Lower lobe of right lung (tissue), 2 donors: ENCODE results near the gene POPDC2. TPM values are rescaled to one million over a fixed set of nuclear protein-coding genes. Genes with fewer than 3 reads are reported as not detected.

Source experiments
- ATAC-seq, 2 donors: fragments of 200-7000 bp; cut with Tn5 transposase; one replicate each; pipeline ENCODE4 v1.9.1; 2020 to 2022; ENCODE audit warnings: mild to moderate bottlenecking in 2 of 2, moderate library complexity in 2 of 2
- DNase-seq: peaks from one replicate; pipeline ENCODE4 v3.0.0-alpha.2; 2020
- H3K27ac ChIP-seq: fragments of 200-600 bp; one replicate; pipeline ENCODE4 v1.8.0; 2022
- H3K27me3 ChIP-seq: fragments of 200-600 bp; one replicate; pipeline ENCODE4 v1.8.0; 2022; ENCODE audit warnings: low read depth
- H3K36me3 ChIP-seq: fragments of 200-600 bp; one replicate; pipeline ENCODE4 v1.8.0; 2022; ENCODE audit warnings: mild to moderate bottlenecking
- H3K4me1 ChIP-seq: fragments of 200-600 bp; one replicate; pipeline ENCODE4 v1.8.0; 2022
- H3K4me3 ChIP-seq: fragments of 200-600 bp; one replicate; pipeline ENCODE4 v1.8.0; 2022; ENCODE audit warnings: mild to moderate bottlenecking
- H3K9me3 ChIP-seq: fragments of 200-600 bp; one replicate; pipeline ENCODE4 v1.8.0; 2022
- CTCF ChIP-seq: fragments of 200-600 bp; IDR thresholded peaks from one replicate; pipeline ENCODE4 v1.8.0; 2022; ENCODE audit warnings: antibody characterized with exemption, mild to moderate bottlenecking
- intact Hi-C: fragments of 100-400 bp; cut with DNase I; formaldehyde crosslinking; loops from one replicate; pipeline ENCODE4 v1.11.0; 2022
- long read RNA-seq: library from polyadenylated mRNA; unstranded; transcript quantifications from one replicate; pipeline ENCODE4 v2.0.0, GENCODE V29; 2021
- total RNA-seq: library from RNA; stranded (reverse); fragmentation: NEBNext Ultra II Directional; extraction: Animal tissue kit (Norgen Biotek cat#: 25700); gene quantifications from one replicate; pipeline ENCODE4 v1.2.1, GENCODE V29; 2021
- donor health status: DM: no; HTN: yes; CAD: no; lungs with severe emphysema.

POPDC2 gene
- total RNA-seq, result 1.5 TPM
- long read RNA-seq, partial matches to known transcripts, result 0 of 1 reads
- long read RNA-seq, other reads (novel, unspliced or antisense), result 1 of 1 reads

- no peak within 1 kb of the TSS for H3K4me3 ChIP-seq
- no peak within 1 kb of the TSS for H3K27ac ChIP-seq
- no peaks in the 10 kb centered on the region for H3K36me3 ChIP-seq
- no peak for TF ChIP-seq CTCF
- H3K27me3 ChIP-seq, result no peaks in the 10 kb centered on the region
- no peak for ATAC-seq
- H3K9me3 ChIP-seq, result no peaks in the 10 kb centered on the region
- H3K4me1 ChIP-seq, result peaks cover 21% of the 10 kb centered on the region
- intact Hi-C loops, result no loop called here
- DNase-seq, result no peak
Measured at GRCh38 chr3:119660474-119661440, at the start of gene POPDC2. Gene POPDC2, minus strand, starts transcription at chr3:119660589. Its CDS starts 166 bp downstream, at chr3:119660423.

- Histone ChIP-seq H3K9me3 (no peaks in the 10 kb centered on the region), H3K27ac (no peak overlapping the region), H3K27me3 (no peaks in the 10 kb centered on the region), H3K4me1 (peaks cover 31% of the 10 kb centered on the region), H3K4me3 (peak overlapping the region; percentile 56), H3K36me3 (no peaks in the 10 kb centered on the region)
- DNase-seq, result no peak
- no peak for TF ChIP-seq CTCF
- intact Hi-C loops, result no loop called here
- ATAC-seq, result no peak
Measured at GRCh38 chr3:119703820-119704531, 43.6 kb upstream of the POPDC2 start.

GRCh38 chr3:119702530-119703527, 42.4 kb upstream of the POPDC2 start, which contains the start of gene CFAP91:
Gene CFAP91, plus strand, starts transcription at chr3:119703022. Its CDS starts 77 bp downstream, at chr3:119703099.
- no peak for TF ChIP-seq CTCF
- DNase-seq (peak; percentile 98), ATAC-seq (peak; percentile 100)
- Histone ChIP-seq H3K9me3 (no peaks in the 10 kb centered on the region), H3K27me3 (no peaks in the 10 kb centered on the region), H3K27ac (no peak within 1 kb of the TSS), H3K36me3 (no peaks in the 10 kb centered on the region), H3K4me3 (peak within 1 kb of the TSS; percentile 56), H3K4me1 (peaks cover 31% of the 10 kb centered on the region)
- intact Hi-C loops, result no loop called here

- H3K27ac ChIP-seq, result no peak overlapping the region
- H3K27me3 ChIP-seq, result no peaks in the 10 kb centered on the region
- peaks cover 31% of the 10 kb centered on the region for H3K4me1 ChIP-seq
- no peak overlapping the region for H3K4me3 ChIP-seq
- no peaks in the 10 kb centered on the region for H3K36me3 ChIP-seq
- ATAC-seq, result no peak
- DNase-seq, result no peak
- H3K9me3 ChIP-seq, result no peaks in the 10 kb centered on the region
- intact Hi-C loops, result no loop called here
- no peak for TF ChIP-seq CTCF
Measured at GRCh38 chr3:119700920-119701734, 40.7 kb upstream of the POPDC2 start.
